ENCODE data around the gene RBM20. TPM values are rescaled to one million over a fixed set of nuclear protein-coding genes. Genes with fewer than 3 reads are reported as not detected.

RBM20 gene
- total and polyA plus RNA-seq, 10 of the 15 experiments (the other 5 are each of a cell fraction or from before 2014, with no cell fraction given) = 0.04 to 0.26 (median 0.15) TPM

- SMC1A ChIA-PET (ENCODE audit: uncharacterized antibody, unreplicated experiment) = interaction anchor here (1.5 kb wide), 1 partner anchor 9 kb away, joined by 5 read pairs; no protein-coding TSS in a partner anchor
- H2AFZ ChIP-seq (ENCODE audit: control insufficient read depth, low read depth, low read length) = no peak overlapping the region
- no peaks in the 10 kb centered on the region for H3K4me1 ChIP-seq (ENCODE audit: control insufficient read depth, insufficient read depth, low read length)
- POLR2A ChIA-PET = no interaction called here
- 88% methylated on average over 14 of the region's 14 CpGs for WGBS (ENCODE audit: insufficient coverage, insufficient replicate concordance, low lambda C conversion rate, missing lambda C conversion rate)
- no TSS peak for BruUV-seq (replicated peaks)
- intact Hi-C loops (cut with micrococcal nuclease; ENCODE audit: unreplicated experiment) (no loop called here), in situ Hi-C loops (cut with MboI) (no loop called here)
- H3K27ac ChIP-seq (ENCODE audit: control insufficient read depth, insufficient read depth) = no peak overlapping the region
- no peak overlapping the region for H3K4me2 ChIP-seq (ENCODE audit: control insufficient read depth, insufficient read depth)
- ATAC-seq (no peak), FAIRE-seq (no peak), DNase-seq (ENCODE audit: low read depth, low spot score) (no peak)
- H3K9me3 ChIP-seq (replicated peaks; ENCODE audit: control insufficient read depth, insufficient read depth, low read length) = no peaks in the 10 kb centered on the region
- H3K4me3 ChIP-seq = no peak overlapping the region
- no peaks in the 10 kb centered on the region for H3K36me3 ChIP-seq (ENCODE audit: control insufficient read depth in 2 of 2, insufficient read depth in 2 of 2, low read length in 1 of 2)
- H3K9ac ChIP-seq (ENCODE audit: control insufficient read depth, insufficient read depth, low read length) = no peak overlapping the region
- H3K79me2 ChIP-seq (ENCODE audit: control insufficient read depth, insufficient read depth, low read length) = no peaks in the 10 kb centered on the region
- no peak for TF ChIP-seq NFXL1 (IDR thresholded peaks at IDR 0.05; ENCODE audit: borderline replicate concordance)
- no peak for TF ChIP-seq HDAC2 (IDR thresholded peaks at IDR 0.05)
- no peak for TF ChIP-seq NFYA (IDR thresholded peaks at IDR 0.05; ENCODE audit: borderline replicate concordance, low read depth, low read length)
- TF ChIP-seq ZNF217 (IDR thresholded peaks at IDR 0.05) = no peak
- no peak for TF ChIP-seq NBN (IDR thresholded peaks at IDR 0.05)
- TF ChIP-seq BCL3 (IDR thresholded peaks at IDR 0.05; ENCODE audit: borderline replicate concordance, insufficient read depth, low read depth, low read length, poor library complexity, severe bottlenecking) = no peak
- TF ChIP-seq PAX5 (IDR thresholded peaks at IDR 0.05; ENCODE audit: borderline replicate concordance, low read depth, low read length) = no peak
- no peaks in the 10 kb centered on the region for H4K20me1 ChIP-seq (ENCODE audit: control insufficient read depth, insufficient read depth)
- CTCF ChIA-PET = interaction anchor here (0.6 to 6.5 kb wide), 2 partner anchors 31 to 224 kb away, joined by 3 to 31 read pairs; no protein-coding TSS in a partner anchor
- H3K27me3 ChIP-seq (replicated peaks in 1 of 2; ENCODE audit: control insufficient read depth in 2 of 2, insufficient read depth in 2 of 2, low read length in 1 of 2) = no peaks in the 10 kb centered on the region
- RAD21 ChIA-PET (ENCODE audit: unreplicated experiment) = interaction anchor here (1.5 to 3.6 kb wide), 2 partner anchors 31 kb away, joined by 5 to 20 read pairs; no protein-coding TSS in a partner anchor
Observed at GRCh38 chr10:110833941-110834628, 189.9 kb downstream of the RBM20 start.

Measured in GM12878 (cell line).